Endodermal cell (in vitro differentiated cells): Measurements from ENCODE around the gene TEDDM1. TPM values are rescaled to one million over a fixed set of nuclear protein-coding genes. Genes with fewer than 3 reads are reported as not detected.

Source experiments
- DNase-seq: peaks from one replicate; pipeline ENCODE4 v3.0.0-alpha.2; 2017
- H3K27ac ChIP-seq: 2 replicates; pipeline ENCODE4 v1.5.1; 2013; ENCODE audit warnings: mild to moderate bottlenecking, low read depth, low read length, moderate library complexity
- H3K27me3 ChIP-seq: 2 replicates; pipeline ENCODE4 v1.6.1; 2013; ENCODE audit warnings: mild to moderate bottlenecking, low read length, moderate library complexity; ENCODE audit not compliant: insufficient read depth, control insufficient read depth, poor library complexity, severe bottlenecking
- H3K36me3 ChIP-seq: 2 replicates; pipeline ENCODE4 v1.7.0; 2013; ENCODE audit warnings: mild to moderate bottlenecking, low read length, moderate library complexity; ENCODE audit not compliant: control insufficient read depth, insufficient read depth
- H3K4me1 ChIP-seq: one replicate; pipeline ENCODE4 v1.7.0; 2013; ENCODE audit warnings: low read length; ENCODE audit not compliant: control insufficient read depth, insufficient read depth
- H3K4me3 ChIP-seq: 2 replicates; pipeline ENCODE4 v1.5.1; 2013; ENCODE audit warnings: mild to moderate bottlenecking, low read length, moderate library complexity
- H3K9ac ChIP-seq: 2 replicates; pipeline ENCODE4 v1.6.1; 2013; ENCODE audit warnings: mild to moderate bottlenecking, low read length, moderate library complexity; ENCODE audit not compliant: poor library complexity, severe bottlenecking; ENCODE audit errors: extremely low read depth
- H3K9me3 ChIP-seq: 2 replicates; pipeline ENCODE4 v1.6.1; 2013; ENCODE audit warnings: mild to moderate bottlenecking, low read length, moderate library complexity; ENCODE audit not compliant: control insufficient read depth
- H3K27ac Mint-ChIP-seq: 2 replicates; pipeline ENCODE4 v1.8.0; 2020; ENCODE audit warnings: mixed read lengths
- H3K27me3 Mint-ChIP-seq: 2 replicates; pipeline ENCODE4 v1.8.0; 2021; ENCODE audit warnings: mild to moderate bottlenecking, mixed read lengths; ENCODE audit not compliant: insufficient read depth
- H3K36me3 Mint-ChIP-seq: 2 replicates; pipeline ENCODE4 v1.8.0; 2020; ENCODE audit warnings: low read depth, mixed read lengths
- H3K4me1 Mint-ChIP-seq: 2 replicates; pipeline ENCODE4 v1.8.0; 2020; ENCODE audit warnings: mixed read lengths
- H3K4me3 Mint-ChIP-seq: 2 replicates; pipeline ENCODE4 v1.8.0; 2020; ENCODE audit warnings: mild to moderate bottlenecking, moderate library complexity, mixed read lengths
- H3K9me3 Mint-ChIP-seq: 2 replicates; pipeline ENCODE4 v1.8.0; 2020; ENCODE audit warnings: mild to moderate bottlenecking, mixed read lengths
- CTCF ChIP-seq: fragments of 200-600 bp; sonication (generic); conservative IDR thresholded peaks from 2 replicates; pipeline ENCODE4 v1.5.0; 2021; ENCODE audit warnings: antibody characterized with exemption, mild to moderate bottlenecking
- WGBS, 2 experiments: methylation state at CpG; one replicate each; pipeline versions ENCODE4 v1.1.5 to v1.1.7; 2013; ENCODE audit warnings: missing lambda C conversion rate in 2 of 2, mixed read lengths in 1 of 2; ENCODE audit not compliant: insufficient coverage in 1 of 2, insufficient read length in 1 of 2; 5-methylcytosine and 5-hydroxymethylcytosine counted together
- total RNA-seq, 2 donors: library from RNA; stranded (reverse); fragmentation: NEBNext Ultra II Directional in 1 of 2; extraction: Animal tissue kit (Norgen Biotek cat#: 25700) in 1 of 2; gene quantifications; 2 replicates in 1 of 2; 3 replicates in 1 of 2; pipeline ENCODE4 v1.2.1, GENCODE V29; 2021

TEDDM1 gene
- total RNA-seq, 2 donors from 2014 or later: not detected

GRCh38 chr1:182357171-182357570 is 43.3 kb downstream of the TEDDM1 start:
- H3K27ac ChIP-seq: no peak overlapping the region
- H3K36me3 ChIP-seq: no peaks in the 10 kb centered on the region
- TF ChIP-seq CTCF: no peak
- no peaks in the 10 kb centered on the region for H3K9me3 ChIP-seq
- no peaks in the 10 kb centered on the region for H3K27me3 ChIP-seq
- H3K4me3 Mint-ChIP-seq: no peak overlapping the region
- no peak overlapping the region for H3K27ac Mint-ChIP-seq
- peaks cover 7% of the 10 kb centered on the region for H3K4me1 ChIP-seq
- H3K27me3 Mint-ChIP-seq: no peaks in the 10 kb centered on the region
- H3K9me3 Mint-ChIP-seq: no peaks in the 10 kb centered on the region
- no peaks in the 10 kb centered on the region for H3K36me3 Mint-ChIP-seq
- WGBS, 2 experiments: 86% methylated on average over 2 of the region's 2 CpGs; no CpG with 5 or more reads in 1 of the 2 experiments
- DNase-seq: no peak
- H3K9ac ChIP-seq: no peak overlapping the region
- H3K4me1 Mint-ChIP-seq: peaks cover 16% of the 10 kb centered on the region
- H3K4me3 ChIP-seq: no peak overlapping the region

GRCh38 chr1:182355723-182356098 is 44.8 kb downstream of the TEDDM1 start:
- WGBS, 2 experiments: 80 to 95% methylated on average over 1 to 2 of the region's 2 CpGs
- no peak for DNase-seq
- H3K27ac Mint-ChIP-seq: no peak overlapping the region
- no peaks in the 10 kb centered on the region for H3K27me3 Mint-ChIP-seq
- Histone ChIP-seq H3K27me3 (no peaks in the 10 kb centered on the region), H3K4me1 (peaks cover 7% of the 10 kb centered on the region), H3K9me3 (no peaks in the 10 kb centered on the region), H3K27ac (no peak overlapping the region), H3K9ac (no peak overlapping the region), H3K36me3 (no peaks in the 10 kb centered on the region), H3K4me3 (no peak overlapping the region)
- no peak for TF ChIP-seq CTCF
- H3K9me3 Mint-ChIP-seq: no peaks in the 10 kb centered on the region
- H3K4me1 Mint-ChIP-seq: peaks cover 19% of the 10 kb centered on the region
- no peak overlapping the region for H3K4me3 Mint-ChIP-seq
- H3K36me3 Mint-ChIP-seq: no peaks in the 10 kb centered on the region

- Histone ChIP-seq H3K4me1 (peaks cover 11% of the 10 kb centered on the region), H3K4me3 (no peak overlapping the region), H3K27ac (no peak overlapping the region), H3K36me3 (no peaks in the 10 kb centered on the region), H3K9ac (no peak overlapping the region), H3K27me3 (no peaks in the 10 kb centered on the region), H3K9me3 (no peaks in the 10 kb centered on the region)
- 88 to 100% methylated on average over 1 of the region's 1 CpG for WGBS, 2 experiments
- Mint-ChIP-seq H3K27me3 (no peaks in the 10 kb centered on the region), H3K4me1 (peaks cover 15% of the 10 kb centered on the region), H3K4me3 (no peak overlapping the region), H3K27ac (no peak overlapping the region), H3K36me3 (no peaks in the 10 kb centered on the region), H3K9me3 (no peaks in the 10 kb centered on the region)
- no peak for DNase-seq
- no peak for TF ChIP-seq CTCF
Observed at GRCh38 chr1:182351790-182352364, 48.6 kb downstream of the TEDDM1 start.
